HepG2 (cell line): Measurements from ENCODE around the gene ABHD4. TPM values are rescaled to one million over a fixed set of nuclear protein-coding genes. Genes with fewer than 3 reads are reported as not detected.

Experiments
- CHD2 ChIP-seq: IDR thresholded peaks from 2 replicates; pipeline ENCODE4 v1.6.1; 2011; ENCODE audit warnings: low read depth, low read length, improper control_type of control experiment
- ETV5 ChIP-seq: IDR thresholded peaks from 2 replicates; pipeline ENCODE4 v1.6.1; 2018; ENCODE audit warnings: missing biosample characterization, missing genetic modification reagents, inconsistent platforms, borderline replicate concordance
- HMG20B ChIP-seq: conservative IDR thresholded peaks from 2 replicates; pipeline ENCODE4 v1.6.1; 2016; ENCODE audit warnings: missing genetic modification reagents, missing compliant biosample characterization
- HNRNPLL ChIP-seq: fragments of 200-400 bp; formaldehyde crosslinking; IDR thresholded peaks from 2 replicates; pipeline ENCODE4 v1.6.1; 2017; ENCODE audit warnings: mild to moderate bottlenecking, low read depth, low read length; ENCODE audit not compliant: poor library complexity, severe bottlenecking
- KMT2B ChIP-seq: IDR thresholded peaks from 2 replicates; pipeline ENCODE4 v1.6.1; 2016; ENCODE audit warnings: missing genetic modification reagents, missing compliant biosample characterization
- NFE2L2 ChIP-seq: fragments of 150-350 bp; IDR thresholded peaks from 2 replicates; pipeline ENCODE4 v1.6.1; 2014; ENCODE audit warnings: low read length
- PHF20 ChIP-seq: sonication (generic); formaldehyde crosslinking; IDR thresholded peaks from 2 replicates; pipeline ENCODE4 v1.5.0; 2020; ENCODE audit warnings: mild to moderate bottlenecking, missing genetic modification reagents
- RBM22 ChIP-seq: fragments of 200-400 bp; formaldehyde crosslinking; optimal IDR thresholded peaks from 2 replicates; pipeline ENCODE3; 2017; ENCODE audit warnings: mild to moderate bottlenecking, low read length, moderate library complexity
- SAP130 ChIP-seq: IDR thresholded peaks from 2 replicates; pipeline ENCODE4 v1.6.1; 2016; ENCODE audit warnings: low read depth
- U2AF1 ChIP-seq: fragments of 200-400 bp; formaldehyde crosslinking; optimal IDR thresholded peaks from 2 replicates; pipeline ENCODE3; 2017; ENCODE audit warnings: mild to moderate bottlenecking, low read depth, low read length
- ZMAT3 ChIP-seq: sonication (generic); formaldehyde crosslinking; conservative IDR thresholded peaks from 2 replicates; pipeline ENCODE4 v1.7.0; 2021; ENCODE audit warnings: missing genetic modification reagents
- ZNF292 ChIP-seq: sonication (generic); formaldehyde crosslinking; IDR thresholded peaks from 2 replicates; pipeline ENCODE4 v1.8.1; 2022; ENCODE audit warnings: mild to moderate bottlenecking, low read depth, missing genetic modification reagents, borderline replicate concordance
- ZNF33A ChIP-seq: sonication (generic); formaldehyde crosslinking; IDR thresholded peaks from 2 replicates; pipeline ENCODE4 v1.5.1; 2020; ENCODE audit warnings: missing genetic modification reagents, mild to moderate bottlenecking, moderate library complexity, borderline replicate concordance
- ZNF343 ChIP-seq: sonication (generic); formaldehyde crosslinking; IDR thresholded peaks from 2 replicates; pipeline ENCODE4 v1.4.0; 2020; ENCODE audit warnings: mild to moderate bottlenecking, missing genetic modification reagents
- polyA plus RNA-seq, 8 experiments: library from polyadenylated mRNA; depleted of rRNA in 3 of 8; stranded (reverse) in 7 of 8; unstranded in 1 of 8; fragments of >200 nt; fragmentation: Illumina TruSeq in 4 of 8; extraction: Trizol in 4 of 8; gene quantifications; 2 replicates each; pipeline versions ENCODE4 v1.2.1 to v1.2.3, GENCODE V29; 2011 to 2016; ENCODE audit warnings: low read depth in 4 of 8, missing spikeins in 1 of 8, mixed read lengths in 1 of 8; ENCODE audit not compliant: insufficient read depth in 1 of 8
- total RNA-seq, 5 experiments: library from RNA; depleted of rRNA; stranded (reverse); fragments of >200 nt; fragmentation: Illumina TruSeq; extraction: Trizol; gene quantifications; 2 replicates each; pipeline ENCODE4 v1.2.3, GENCODE V29; 2016; ENCODE audit warnings: low read depth in 1 of 5
- TF ChIP-seq, protein P1 (sequence below): sonication (generic); formaldehyde crosslinking; IDR thresholded peaks from 2 replicates; pipeline ENCODE4 v1.8.0; 2022; ENCODE audit warnings: mild to moderate bottlenecking, missing genetic modification reagents, moderate library complexity
- TF ChIP-seq, protein P2 (sequence below): sonication (generic); formaldehyde crosslinking; IDR thresholded peaks from 2 replicates; pipeline ENCODE4 v1.8.0; 2023; ENCODE audit warnings: mild to moderate bottlenecking, missing genetic modification reagents
- TF ChIP-seq, protein P3 (sequence below): sonication (generic); formaldehyde crosslinking; IDR thresholded peaks from 2 replicates; pipeline ENCODE4 v1.4.0; 2020; ENCODE audit warnings: mild to moderate bottlenecking, missing genetic modification reagents
- TF ChIP-seq, protein P4 (sequence below): sonication (generic); formaldehyde crosslinking; conservative IDR thresholded peaks from 2 replicates; pipeline ENCODE4 v1.4.0; 2020; ENCODE audit warnings: missing genetic modification reagents
- TF ChIP-seq, protein P5 (sequence below): sonication (generic); formaldehyde crosslinking; IDR thresholded peaks from 2 replicates; pipeline ENCODE4 v1.4.0; 2020; ENCODE audit warnings: missing genetic modification reagents
- TF ChIP-seq, protein P6 (sequence below): sonication (generic); formaldehyde crosslinking; IDR thresholded peaks from 2 replicates; pipeline ENCODE4 v1.8.0; 2022; ENCODE audit warnings: missing genetic modification reagents, low read depth, mild to moderate bottlenecking, borderline replicate concordance
- TF ChIP-seq, protein P7 (sequence below): sonication (generic); formaldehyde crosslinking; IDR thresholded peaks from 2 replicates; pipeline ENCODE4 v1.8.0; 2022; ENCODE audit warnings: mild to moderate bottlenecking, missing genetic modification reagents; ENCODE audit not compliant: insufficient replicate concordance

Gene ABHD4
- total and polyA plus RNA-seq, 2 of the 13 experiments (the other 11 are each of a cell fraction or from before 2014, with no cell fraction given), result 16.1 to 47.5 TPM

DNA sequence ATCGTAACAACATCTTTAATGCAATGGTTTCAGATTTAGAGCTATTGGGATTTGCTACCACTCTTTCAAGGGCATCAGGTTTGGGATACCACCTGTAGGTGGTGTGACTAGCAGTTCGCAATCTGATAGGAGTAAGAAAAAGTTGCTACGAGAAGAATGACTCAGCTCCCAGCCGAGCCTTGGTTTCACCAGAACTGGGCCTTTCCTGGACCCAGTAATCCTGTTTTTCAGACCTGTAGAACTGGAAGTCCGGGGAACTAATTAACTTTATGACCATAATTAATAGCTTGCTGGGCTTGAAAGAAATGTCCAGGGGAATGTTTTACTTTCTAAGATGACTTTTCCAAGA lies 770 bp downstream of the ABHD4 start (continued):
- TF ChIP-seq, protein P1, sequence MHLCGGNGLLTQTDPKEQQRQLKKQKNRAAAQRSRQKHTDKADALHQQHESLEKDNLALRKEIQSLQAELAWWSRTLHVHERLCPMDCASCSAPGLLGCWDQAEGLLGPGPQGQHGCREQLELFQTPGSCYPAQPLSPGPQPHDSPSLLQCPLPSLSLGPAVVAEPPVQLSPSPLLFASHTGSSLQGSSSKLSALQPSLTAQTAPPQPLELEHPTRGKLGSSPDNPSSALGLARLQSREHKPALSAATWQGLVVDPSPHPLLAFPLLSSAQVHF, result no peak
- TF ChIP-seq ETV5 (CRISPR knock-in tag) (0 out of 2 replicates have a peak, but pooled peaks have one; percentile 5), CHD2 (no peak), U2AF1 (no peak), ZMAT3 (CRISPR knock-in tag) (0 out of 2 replicates have a peak, but pooled peaks have one; percentile 16), HMG20B (CRISPR knock-in tag) (no peak), NFE2L2 (peak; percentile 93), ZNF292 (CRISPR knock-in tag) (0 out of 2 replicates have a peak, but pooled peaks have one; percentile 1), KMT2B (CRISPR knock-in tag) (no peak), RBM22 (no peak), PHF20 (no peak), SAP130 (CRISPR knock-in tag) (peak; percentile 90), ZNF343 (CRISPR knock-in tag) (no peak), HNRNPLL (no peak), ZNF33A (no peak)
- TF ChIP-seq, protein P2, sequence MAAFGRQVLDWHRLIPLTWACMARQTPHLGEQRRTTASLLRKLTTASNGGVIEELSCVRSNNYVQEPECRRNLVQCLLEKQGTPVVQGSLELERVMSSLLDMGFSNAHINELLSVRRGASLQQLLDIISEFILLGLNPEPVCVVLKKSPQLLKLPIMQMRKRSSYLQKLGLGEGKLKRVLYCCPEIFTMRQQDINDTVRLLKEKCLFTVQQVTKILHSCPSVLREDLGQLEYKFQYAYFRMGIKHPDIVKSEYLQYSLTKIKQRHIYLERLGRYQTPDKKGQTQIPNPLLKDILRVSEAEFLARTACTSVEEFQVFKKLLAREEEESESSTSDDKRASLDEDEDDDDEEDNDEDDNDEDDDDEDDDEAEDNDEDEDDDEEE (CRISPR knock-in tag), result 0 out of 2 replicates have a peak, but pooled peaks have one; percentile 14
- TF ChIP-seq, protein P3, sequence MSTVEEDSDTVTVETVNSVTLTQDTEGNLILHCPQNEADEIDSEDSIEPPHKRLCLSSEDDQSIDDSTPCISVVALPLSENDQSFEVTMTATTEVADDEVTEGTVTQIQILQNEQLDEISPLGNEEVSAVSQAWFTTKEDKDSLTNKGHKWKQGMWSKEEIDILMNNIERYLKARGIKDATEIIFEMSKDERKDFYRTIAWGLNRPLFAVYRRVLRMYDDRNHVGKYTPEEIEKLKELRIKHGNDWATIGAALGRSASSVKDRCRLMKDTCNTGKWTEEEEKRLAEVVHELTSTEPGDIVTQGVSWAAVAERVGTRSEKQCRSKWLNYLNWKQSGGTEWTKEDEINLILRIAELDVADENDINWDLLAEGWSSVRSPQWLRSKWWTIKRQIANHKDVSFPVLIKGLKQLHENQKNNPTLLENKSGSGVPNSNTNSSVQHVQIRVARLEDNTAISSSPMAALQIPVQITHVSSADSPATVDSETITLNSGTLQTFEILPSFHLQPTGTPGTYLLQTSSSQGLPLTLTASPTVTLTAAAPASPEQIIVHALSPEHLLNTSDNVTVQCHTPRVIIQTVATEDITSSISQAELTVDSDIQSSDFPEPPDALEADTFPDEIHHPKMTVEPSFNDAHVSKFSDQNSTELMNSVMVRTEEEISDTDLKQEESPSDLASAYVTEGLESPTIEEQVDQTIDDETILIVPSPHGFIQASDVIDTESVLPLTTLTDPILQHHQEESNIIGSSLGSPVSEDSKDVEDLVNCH, result no peak
- TF ChIP-seq, protein P4, sequence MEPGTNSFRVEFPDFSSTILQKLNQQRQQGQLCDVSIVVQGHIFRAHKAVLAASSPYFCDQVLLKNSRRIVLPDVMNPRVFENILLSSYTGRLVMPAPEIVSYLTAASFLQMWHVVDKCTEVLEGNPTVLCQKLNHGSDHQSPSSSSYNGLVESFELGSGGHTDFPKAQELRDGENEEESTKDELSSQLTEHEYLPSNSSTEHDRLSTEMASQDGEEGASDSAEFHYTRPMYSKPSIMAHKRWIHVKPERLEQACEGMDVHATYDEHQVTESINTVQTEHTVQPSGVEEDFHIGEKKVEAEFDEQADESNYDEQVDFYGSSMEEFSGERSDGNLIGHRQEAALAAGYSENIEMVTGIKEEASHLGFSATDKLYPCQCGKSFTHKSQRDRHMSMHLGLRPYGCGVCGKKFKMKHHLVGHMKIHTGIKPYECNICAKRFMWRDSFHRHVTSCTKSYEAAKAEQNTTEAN, result 0 out of 2 replicates have a peak, but pooled peaks have one; percentile 0
- TF ChIP-seq, protein P5, sequence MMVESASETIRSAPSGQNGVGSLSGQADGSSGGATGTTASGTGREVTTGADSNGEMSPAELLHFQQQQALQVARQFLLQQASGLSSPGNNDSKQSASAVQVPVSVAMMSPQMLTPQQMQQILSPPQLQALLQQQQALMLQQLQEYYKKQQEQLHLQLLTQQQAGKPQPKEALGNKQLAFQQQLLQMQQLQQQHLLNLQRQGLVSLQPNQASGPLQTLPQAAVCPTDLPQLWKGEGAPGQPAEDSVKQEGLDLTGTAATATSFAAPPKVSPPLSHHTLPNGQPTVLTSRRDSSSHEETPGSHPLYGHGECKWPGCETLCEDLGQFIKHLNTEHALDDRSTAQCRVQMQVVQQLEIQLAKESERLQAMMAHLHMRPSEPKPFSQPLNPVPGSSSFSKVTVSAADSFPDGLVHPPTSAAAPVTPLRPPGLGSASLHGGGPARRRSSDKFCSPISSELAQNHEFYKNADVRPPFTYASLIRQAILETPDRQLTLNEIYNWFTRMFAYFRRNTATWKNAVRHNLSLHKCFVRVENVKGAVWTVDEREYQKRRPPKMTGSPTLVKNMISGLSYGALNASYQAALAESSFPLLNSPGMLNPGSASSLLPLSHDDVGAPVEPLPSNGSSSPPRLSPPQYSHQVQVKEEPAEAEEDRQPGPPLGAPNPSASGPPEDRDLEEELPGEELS (CRISPR knock-in tag), result no peak
- TF ChIP-seq, protein P6, sequence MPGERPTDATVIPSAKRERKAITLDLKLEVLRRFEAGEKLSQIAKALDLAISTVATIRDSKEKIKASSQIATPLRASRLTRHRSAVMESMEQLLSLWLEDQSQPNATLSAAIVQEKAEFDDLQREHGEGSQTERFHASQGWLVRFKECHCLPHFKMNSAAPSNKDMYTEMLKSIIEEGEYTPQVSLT (CRISPR knock-in tag), result no peak
- TF ChIP-seq, protein P7, sequence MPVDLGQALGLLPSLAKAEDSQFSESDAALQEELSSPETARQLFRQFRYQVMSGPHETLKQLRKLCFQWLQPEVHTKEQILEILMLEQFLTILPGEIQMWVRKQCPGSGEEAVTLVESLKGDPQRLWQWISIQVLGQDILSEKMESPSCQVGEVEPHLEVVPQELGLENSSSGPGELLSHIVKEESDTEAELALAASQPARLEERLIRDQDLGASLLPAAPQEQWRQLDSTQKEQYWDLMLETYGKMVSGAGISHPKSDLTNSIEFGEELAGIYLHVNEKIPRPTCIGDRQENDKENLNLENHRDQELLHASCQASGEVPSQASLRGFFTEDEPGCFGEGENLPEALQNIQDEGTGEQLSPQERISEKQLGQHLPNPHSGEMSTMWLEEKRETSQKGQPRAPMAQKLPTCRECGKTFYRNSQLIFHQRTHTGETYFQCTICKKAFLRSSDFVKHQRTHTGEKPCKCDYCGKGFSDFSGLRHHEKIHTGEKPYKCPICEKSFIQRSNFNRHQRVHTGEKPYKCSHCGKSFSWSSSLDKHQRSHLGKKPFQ (CRISPR knock-in tag), result peak; percentile 19
